Glomerular endothelial cell (primary cell): ENCODE results near the gene TMEM243. TPM values are rescaled to one million over a fixed set of nuclear protein-coding genes. Genes with fewer than 3 reads are reported as not detected.
"Not testable (repeated sequence)": the region's sequence is repeated elsewhere in the genome, so short reads cannot be mapped to it uniquely, and the experiment has no call there.

ENCODE experiments used
- DNase-seq: peaks from one replicate; pipeline ENCODE4 v3.0.0-alpha.2; 2011; ENCODE audit warnings: low read depth, low spot score; ENCODE audit errors: extremely low read depth
- total RNA-seq: library from RNA; depleted of rRNA; stranded (reverse); fragments of >200 nt; gene quantifications from 2 replicates; pipeline ENCODE4 v1.2.3, GENCODE V29; 2015

The TMEM243 gene
- total RNA-seq, result 29.9 and 31.4 TPM in 2 replicates

DNA sequence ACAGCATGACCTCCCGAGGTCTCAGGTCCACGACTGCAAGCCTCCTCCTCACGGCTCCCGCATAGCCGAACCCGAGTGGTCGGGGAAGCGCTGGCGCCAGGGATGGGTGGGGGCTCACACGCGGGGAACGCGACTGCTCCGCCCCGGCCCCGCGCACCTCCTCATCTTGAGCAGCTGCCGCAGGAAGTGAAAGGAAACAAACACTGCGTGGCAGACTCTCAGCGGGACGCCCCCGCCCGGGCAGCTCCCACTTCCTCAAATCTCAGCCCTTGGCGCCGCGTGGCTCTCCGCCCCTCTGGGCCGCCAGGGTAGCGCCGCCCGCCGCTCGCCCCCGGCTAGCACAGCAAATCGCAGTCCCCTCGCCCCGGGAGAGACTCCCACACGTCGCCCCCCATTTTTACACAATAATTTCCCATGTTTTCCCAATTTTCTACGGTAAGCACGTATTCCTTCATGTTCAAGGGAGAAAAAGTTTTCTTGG lies at the start of gene TMEM243:
Gene TMEM243 (minus strand): TSS at position 188 of the 481 bp plus-strand sequence. CDS start 229 bp downstream, outside the sequence.
- no peak for DNase-seq

DNA sequence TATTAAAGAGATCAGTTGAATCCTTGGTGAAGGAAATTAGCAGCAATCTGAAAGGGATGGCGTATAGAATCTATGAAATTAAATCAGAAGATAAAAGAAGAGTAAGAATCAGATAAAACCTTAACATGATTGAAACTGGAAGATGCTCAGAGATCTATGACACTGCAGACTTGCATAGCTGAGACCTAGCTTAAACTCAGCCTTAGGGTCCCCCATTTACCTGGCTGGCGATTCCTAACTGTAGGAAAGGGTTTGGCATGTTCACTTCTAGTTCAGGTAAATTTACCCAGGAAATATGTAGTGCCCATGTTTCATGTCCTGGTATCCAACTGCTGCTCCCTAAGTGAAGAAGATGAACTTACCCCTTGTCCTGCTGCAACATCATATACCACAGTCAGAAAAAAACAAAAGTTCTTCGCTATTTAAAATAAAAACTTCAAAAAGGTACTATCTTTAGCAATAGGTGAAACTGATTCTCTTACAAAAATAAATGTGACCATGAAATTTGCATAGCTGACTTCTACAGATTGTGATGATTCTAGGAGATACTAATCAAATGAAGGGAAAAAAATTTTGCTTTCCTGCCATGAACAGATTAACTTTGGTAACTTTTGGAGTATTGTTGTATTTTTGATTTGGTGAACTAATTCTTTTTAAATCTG lies 47.8 kb upstream of the TMEM243 start:
- no peak for DNase-seq

DNA sequence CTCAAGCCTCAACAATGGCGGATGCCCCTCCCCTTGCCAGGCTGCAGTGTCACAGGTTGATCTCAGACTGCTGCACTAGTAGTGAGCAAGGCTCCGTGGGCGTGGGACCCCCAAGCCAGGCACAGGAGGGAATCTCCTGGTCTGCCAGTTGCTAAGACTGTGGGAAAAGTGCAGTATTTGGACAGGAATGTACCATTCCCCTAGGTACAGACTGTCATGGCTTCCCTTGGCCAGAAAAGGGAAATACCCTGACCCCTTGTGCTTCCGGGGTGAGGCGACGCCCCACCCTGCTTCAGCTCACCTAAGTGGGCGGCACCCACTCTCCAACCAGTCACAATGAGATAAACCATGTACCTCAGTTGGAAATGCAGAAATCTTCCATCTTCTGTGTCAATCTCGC lies 44.0 kb upstream of the TMEM243 start:
- DNase-seq, result no peak

DNA sequence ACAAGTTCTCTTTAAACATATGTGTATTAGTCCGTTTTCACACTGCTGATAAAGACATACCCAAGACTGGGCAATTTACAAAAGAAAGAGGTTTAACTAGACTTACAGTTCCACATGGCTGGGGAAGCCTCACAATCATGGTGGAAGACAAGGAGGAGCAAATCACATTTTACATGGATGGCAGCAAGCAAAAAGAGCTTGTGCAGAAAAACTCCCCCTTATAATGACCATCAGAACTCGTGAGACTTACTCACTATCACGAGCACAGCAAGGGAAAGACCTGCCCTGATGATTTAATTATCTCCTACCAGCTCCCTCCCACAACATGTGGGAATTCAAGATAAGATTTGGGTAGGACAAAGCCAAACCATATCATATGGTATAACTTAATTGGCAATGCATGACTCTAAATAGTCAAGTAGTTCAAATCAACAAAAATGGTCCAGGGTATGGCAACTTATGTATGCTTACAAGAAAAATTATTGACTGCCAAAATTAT lies 34.1 kb upstream of the TMEM243 start:
- DNase-seq, result no peak

DNA sequence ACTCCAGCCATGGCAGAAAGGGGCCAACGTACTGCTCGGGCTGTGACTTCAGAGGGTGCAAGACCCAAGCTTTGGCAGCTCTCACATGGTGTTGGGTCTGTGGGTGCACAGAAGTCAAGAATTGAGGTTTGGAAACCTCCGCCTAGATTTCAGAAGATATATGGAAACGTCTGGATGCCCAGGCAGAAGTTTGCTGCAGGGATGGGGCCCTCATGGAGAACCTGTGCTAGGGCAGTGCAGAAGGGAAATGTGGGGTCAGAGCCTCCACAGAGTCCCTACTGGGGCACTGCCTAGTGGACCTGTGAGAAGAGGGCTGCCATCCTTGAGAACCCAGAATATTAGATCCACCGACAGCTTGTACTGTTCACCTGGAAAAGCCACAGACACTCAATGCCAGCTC lies 26.1 kb upstream of the TMEM243 start:
- not testable (repeated sequence) for DNase-seq

DNA sequence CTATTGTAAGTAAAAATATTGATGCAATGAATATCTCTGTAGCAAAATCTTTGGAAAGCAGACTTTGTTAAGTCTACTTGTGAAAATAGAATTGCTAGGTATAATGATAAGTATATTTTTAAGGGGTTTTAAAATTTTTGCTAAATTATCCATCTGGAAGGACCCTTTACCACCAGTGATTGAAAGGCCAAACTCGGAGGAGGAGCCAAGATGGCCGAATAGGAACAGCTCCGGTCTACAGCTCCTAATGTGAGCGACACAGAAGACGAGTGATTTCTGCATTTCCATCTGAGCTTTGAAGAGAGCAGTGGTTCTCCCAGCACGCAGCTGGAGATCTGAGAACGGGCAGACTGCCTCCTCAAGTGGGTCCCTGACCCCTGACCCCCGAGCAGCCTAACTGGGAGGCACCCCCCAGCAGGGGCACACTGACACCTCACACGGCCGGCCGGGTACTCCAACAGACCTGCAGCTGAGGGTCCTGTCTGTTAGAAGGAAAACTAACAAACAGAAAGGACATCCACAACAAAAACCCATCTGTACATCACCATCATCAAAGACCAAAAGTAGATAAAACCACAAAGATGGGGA lies 19.0 kb upstream of the TMEM243 start:
- not testable (repeated sequence) for DNase-seq

DNA sequence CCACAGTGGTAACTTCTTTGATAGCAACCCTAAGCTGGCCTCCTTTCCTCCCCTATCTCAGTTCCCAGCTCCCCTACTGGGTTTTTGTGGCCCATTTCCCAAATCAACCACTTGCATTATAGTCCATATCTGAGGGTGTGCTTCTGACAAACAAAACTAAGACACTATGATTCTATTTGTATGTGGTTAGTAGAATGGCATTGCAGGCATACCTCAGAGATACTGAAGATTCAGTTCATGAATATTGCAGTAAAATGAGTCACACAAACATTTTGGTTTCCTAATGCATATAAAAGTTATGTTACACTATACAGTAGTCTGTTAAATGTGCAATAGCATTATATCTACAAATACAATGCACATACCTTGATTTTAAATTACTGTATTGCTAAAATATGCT lies 15.4 kb upstream of the TMEM243 start:
- DNase-seq, result no peak

DNA sequence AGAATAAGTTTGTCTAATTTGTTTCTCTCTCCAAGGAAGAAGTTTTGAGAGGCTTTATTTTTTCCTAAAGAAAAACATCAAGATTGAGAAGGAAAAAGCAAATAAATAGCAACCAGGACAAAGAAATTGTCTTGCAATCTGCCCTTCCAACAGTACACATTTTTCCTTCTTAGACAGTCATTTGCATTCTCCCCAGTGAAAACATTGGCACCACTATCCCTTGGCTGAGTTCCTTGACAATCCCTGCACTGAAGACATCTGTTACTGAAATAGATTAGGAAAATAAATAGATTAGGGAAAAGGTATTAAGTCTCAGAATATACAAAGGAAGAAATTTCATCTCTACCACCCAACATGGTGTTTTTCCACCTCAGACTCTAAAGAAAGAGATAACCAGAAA lies 12.2 kb upstream of the TMEM243 start:
- DNase-seq, result no peak

DNA sequence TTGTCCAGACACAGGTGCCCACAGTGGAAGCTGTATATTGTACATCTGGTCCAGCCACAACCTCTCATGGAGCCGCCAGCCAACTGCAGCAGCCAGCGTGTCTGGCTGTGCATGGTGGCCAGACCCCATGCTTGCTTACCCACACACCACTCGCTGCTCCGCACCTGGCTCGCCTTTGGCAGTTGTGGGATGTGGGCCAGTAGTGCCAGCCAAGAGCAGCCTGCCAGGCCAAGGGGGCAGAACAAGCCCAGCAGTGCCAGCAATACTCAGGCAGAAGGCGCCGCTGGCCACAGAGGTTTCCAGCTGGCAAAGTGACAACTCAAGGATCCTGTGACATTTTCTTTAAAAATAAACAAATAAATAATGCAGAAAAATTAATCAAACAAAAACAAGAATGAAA lies 11.7 kb upstream of the TMEM243 start:
- no peak for DNase-seq

- DNase-seq, result no peak
Observed at GRCh38 chr7:87226495-87226894, 7.0 kb upstream of the TMEM243 start.

- no peak for DNase-seq
Observed at GRCh38 chr7:87225696-87226095, 6.2 kb upstream of the TMEM243 start.

DNA sequence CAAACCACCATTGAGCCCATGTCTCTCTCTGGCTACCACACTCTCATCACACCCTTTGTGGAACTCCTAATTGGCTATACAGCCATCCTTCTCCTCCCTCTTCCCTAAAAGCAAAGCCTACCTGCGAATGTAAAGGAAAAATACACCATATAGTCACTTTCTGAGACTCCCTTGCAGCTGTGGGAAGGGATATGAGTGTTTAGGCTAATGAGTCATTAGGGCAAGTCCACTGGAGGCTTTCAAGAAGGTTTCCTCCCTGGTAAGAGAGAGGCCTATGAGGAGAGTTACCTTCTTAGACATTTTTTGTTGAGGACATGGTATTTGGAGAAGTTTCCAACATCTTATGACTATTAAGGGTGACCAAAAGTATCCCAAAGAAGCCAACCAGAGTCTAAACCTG lies 4.1 kb upstream of the TMEM243 start:
- no peak for DNase-seq

DNA sequence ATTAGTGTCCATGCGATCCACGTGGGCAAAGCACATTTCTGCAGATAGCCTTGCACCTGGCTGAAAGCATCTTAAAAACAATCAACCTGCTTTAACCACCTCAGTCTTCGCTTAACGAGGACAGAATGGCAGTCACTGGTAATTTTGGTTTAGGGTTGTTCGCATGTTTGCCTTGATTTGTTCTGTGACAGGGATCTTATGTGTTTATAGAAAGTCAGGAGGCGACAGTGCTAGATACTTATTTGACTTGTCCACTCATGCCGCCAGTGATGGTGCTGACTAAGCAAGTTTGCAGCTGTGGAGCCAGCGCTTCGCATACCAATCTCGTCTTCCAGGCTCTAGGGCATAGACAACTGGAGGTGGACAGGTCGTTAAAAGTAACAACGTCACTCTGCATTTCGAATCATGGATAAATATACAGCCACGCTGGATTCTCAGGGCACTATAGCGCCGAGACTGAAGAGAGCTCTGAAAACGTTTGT lies 1.2 kb upstream of the TMEM243 start:
- DNase-seq, result no peak

DNA sequence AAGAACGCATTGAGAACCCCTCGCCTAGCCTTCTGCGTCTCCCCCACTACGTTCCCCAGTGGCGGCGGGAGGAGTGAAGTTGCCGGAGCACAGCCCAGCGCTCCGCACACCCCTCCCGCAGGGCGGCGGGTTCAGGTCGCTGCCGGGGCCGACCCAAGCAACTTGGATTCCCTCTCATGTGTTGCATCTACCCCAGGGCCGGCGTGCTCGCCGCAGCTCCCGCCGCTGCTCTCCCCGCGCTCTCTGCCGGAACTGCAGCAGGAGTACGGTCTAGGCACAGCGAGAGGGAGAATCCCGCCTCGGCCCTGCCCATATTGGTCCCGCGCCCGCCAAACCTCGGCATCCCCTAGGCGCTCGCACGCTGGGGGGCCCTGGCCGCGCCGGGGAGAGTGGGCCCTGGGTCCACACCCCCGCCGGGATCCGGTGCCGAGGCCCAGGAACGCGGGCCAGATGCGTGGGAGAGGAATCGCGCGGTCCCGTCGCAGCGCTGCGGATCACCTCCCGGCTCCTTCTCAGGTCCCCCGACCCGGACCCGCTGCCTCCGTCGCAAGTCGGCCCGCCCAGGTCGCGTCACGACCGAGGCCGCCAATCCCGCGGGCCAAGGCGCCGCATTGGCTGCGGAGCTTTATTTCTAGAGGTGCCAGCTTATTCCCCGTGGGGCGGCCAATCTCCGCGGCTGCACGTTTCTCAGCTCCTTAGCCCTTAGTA lies 648 bp upstream of the TMEM243 start:
- no peak for DNase-seq

DNA sequence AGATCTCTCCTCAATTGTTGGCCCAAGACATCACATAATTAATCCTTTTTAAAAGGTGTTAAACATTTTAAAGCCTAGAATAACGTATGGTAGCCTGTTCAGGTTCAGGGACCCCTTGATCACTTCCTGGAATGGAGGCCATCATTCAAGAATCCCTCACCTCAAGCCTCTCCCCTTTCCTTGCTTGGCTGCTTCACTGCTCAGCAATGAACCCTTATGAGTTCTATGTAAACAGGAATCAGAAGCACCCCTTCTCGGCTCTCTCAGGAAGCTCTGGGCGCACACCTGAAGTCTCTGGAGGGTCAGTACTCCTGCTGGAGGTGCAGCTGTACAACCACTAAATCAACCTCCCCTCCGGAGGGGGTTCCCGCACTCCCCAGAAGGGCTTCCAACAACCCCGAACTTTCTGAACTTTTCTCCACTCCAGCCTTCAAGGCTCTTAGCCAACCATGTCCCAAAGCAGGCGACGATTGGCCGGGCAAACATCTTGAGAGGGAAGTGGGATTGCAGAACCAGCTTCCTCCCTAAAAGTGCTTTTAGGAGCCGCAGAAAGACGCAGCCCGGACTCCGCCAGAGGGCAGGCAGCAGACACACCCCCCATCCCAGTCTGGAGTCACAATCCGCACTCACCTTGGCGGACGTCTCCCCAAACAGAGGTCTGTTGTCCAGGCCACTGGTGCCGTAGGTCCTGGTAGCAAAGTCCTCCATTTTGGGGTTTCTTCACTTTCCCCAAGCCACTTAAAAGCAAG lies 562 bp downstream of the TMEM243 start:
- DNase-seq, result no peak

DNA sequence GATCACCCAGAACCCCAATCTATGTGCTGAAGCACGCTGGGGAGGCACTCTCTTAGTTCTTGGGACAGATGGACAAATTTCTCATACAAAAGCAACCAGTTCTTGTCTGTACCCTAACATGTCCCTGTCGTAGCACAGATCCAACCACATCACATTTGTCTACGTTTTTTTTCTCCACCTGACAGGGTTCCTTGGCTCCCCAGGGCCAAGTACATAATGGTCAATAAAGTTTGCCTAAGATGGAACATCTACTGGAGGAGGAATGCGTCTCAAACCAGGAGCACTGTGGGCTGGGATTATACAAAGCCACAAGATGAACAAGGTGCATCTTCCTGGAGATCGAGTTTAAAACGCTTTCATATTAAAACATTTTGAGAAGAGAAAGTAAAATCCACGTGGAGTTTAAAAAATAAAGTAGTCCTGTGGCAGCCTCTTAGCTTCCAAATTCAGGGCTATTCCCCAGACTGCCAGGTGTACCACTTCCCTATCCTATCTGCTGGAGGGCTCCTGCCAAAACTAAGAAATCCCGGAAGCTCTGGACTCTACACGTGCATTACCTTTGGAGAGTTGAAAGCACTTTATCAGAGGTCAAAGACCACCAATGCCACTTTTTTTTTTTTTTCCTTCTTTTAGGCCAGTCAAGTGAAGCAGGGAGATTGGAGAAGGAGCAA lies 1.4 kb downstream of the TMEM243 start:
- no peak for DNase-seq

DNA sequence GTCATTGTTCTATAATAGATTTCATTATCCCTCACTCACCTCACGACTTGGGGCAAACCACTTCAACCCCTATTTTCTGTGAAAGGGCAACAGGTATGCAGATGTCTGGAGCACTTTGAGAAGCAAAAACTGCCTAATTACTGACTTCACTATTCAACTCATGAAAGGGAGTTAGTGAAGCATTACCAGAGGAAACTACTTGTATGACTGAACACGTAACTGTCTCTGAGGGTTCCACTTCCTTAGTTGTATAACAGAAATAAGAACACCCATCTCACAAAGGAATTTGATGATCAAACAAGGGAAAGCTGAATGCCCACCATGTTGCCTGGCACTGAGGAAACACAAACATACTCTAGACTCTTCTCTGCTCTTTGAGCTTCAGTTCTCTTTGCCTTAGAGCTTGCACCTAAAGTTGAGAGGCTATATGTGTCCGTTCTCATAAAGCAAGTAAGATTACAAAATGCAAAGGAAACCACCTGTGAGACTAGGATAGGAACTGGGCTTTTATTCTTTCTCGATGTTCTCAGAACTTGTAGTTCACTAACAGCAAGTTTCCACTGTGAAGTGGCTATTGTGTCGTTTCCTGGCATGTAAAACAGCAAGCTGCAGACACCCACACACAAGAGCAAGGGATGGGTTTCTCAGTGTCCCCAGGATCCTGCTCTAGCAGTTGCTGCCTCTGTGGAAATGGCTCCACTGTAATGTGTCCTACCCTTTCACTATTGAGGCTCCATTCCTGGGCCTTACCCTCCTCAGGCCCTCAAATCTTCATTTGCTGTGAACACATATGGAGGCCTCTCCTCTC lies 2.6 kb downstream of the TMEM243 start:
- no peak for DNase-seq

- no peak for DNase-seq
Observed at GRCh38 chr7:87215046-87215445, 4.5 kb downstream of the TMEM243 start.

DNA sequence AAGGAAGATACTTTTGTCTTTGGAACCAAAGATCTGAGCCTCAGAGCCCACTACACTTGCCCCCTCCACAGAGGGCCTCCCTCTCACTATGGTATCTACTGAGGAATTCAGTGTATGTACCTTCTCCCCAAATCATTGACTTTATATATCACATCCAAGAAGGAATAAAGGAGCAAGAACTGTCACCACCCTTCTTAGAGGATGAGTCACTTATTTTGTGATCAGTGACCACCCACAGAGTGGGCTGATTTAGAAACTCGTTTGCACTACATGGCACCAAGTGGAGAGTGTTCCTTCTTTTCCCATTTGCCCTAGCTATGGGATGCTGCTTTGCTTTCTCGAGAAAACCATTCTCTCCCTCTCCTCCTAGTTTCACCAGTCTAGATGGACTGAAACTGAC lies 5.7 kb downstream of the TMEM243 start:
- DNase-seq, result no peak

- no peak for DNase-seq
Observed at GRCh38 chr7:87213252-87213651, 6.3 kb downstream of the TMEM243 start.
